PC-3 (cell line): ENCODE measurements around the gene ARNT2. TPM values are rescaled to one million over a fixed set of nuclear protein-coding genes. Genes with fewer than 3 reads are reported as not detected.
A peak's percentile ranks its signal among the peaks of the same experiment; 100 is the strongest.
"Not testable (repeated sequence)": the region's sequence is repeated elsewhere in the genome, so short reads cannot be mapped to it uniquely, and the experiment has no call there.

Source experiments
- ATAC-seq: fragments of 200-7000 bp; cut with Tn5 transposase; 2 replicates; pipeline ENCODE4 v1.9.1; 2020; ENCODE audit warnings: mild to moderate bottlenecking, moderate library complexity
- BruUV-seq: library from RNA; stranded (reverse); fragments of 400-500 nt; replicated peaks from 2 replicates; lab custom pipeline; 2021; lab: Mats Ljungman, UMichigan
- CTCF ChIA-PET: fragments of 300-600 bp; sonication (Branson Sonifier 250); formaldehyde crosslinking; loops from one replicate; lab custom pipeline; 2022; ENCODE audit warnings: antibody characterized with exemption; lab: Charles Lee
- POLR2A ChIA-PET: fragments of 300-600 bp; sonication (Branson Sonifier 250); formaldehyde crosslinking; loops from one replicate; lab custom pipeline; 2022; ENCODE audit warnings: antibody characterized with exemption; ENCODE audit not compliant: unreplicated experiment; lab: Charles Lee
- DNase-seq: peaks from one replicate; pipeline ENCODE4 v3.0.0-alpha.2; 2015
- H2AFZ ChIP-seq: fragments of 300-600 bp; sonication (generic); 2 replicates; pipeline ENCODE4 v1.6.0; 2016; ENCODE audit warnings: antibody characterized with exemption, low read length
- H3F3A ChIP-seq: fragments of 300-600 bp; sonication (generic); one replicate; pipeline ENCODE4 v1.6.0; 2017; ENCODE audit warnings: antibody characterized with exemption, low read length, control low read depth, mild to moderate bottlenecking; ENCODE audit not compliant: unreplicated experiment
- H3K27ac ChIP-seq: fragments of 300-600 bp; sonication (generic); 2 replicates; pipeline ENCODE4 v1.5.1; 2016; ENCODE audit warnings: mild to moderate bottlenecking, low read length
- H3K27me3 ChIP-seq: fragments of 300-600 bp; sonication (generic); 2 replicates; pipeline ENCODE4 v1.6.1; 2016; ENCODE audit warnings: low read length, mixed read lengths
- H3K36me3 ChIP-seq: fragments of 300-600 bp; sonication (generic); 2 replicates; pipeline ENCODE4 v1.6.1; 2016; ENCODE audit warnings: low read depth, mixed run types, low read length, mixed read lengths
- H3K4me1 ChIP-seq: fragments of 300-600 bp; sonication (generic); 2 replicates; pipeline ENCODE4 v1.5.1; 2016; ENCODE audit warnings: low read length; ENCODE audit not compliant: insufficient read depth
- H3K4me2 ChIP-seq: fragments of 300-600 bp; sonication (generic); 2 replicates; pipeline ENCODE4 v1.6.0; 2016; ENCODE audit warnings: low read length
- H3K4me3 ChIP-seq: fragments of 300-600 bp; sonication (generic); 2 replicates; pipeline ENCODE4 v1.5.1; 2016; ENCODE audit warnings: mild to moderate bottlenecking, low read length, mixed read lengths
- H3K79me2 ChIP-seq: fragments of 300-600 bp; sonication (generic); 2 replicates; pipeline ENCODE4 v1.6.1; 2017; ENCODE audit warnings: low read length, mixed read lengths
- H3K9ac ChIP-seq: fragments of 300-600 bp; sonication (generic); 2 replicates; pipeline ENCODE4 v1.6.0; 2016; ENCODE audit warnings: mild to moderate bottlenecking, low read length
- H3K9me2 ChIP-seq: fragments of 300-600 bp; sonication (generic); replicated peaks from 2 replicates; pipeline ENCODE4 v1.6.1; 2016; ENCODE audit warnings: mixed run types, low read length, mixed read lengths
- H3K9me3 ChIP-seq: fragments of 300-600 bp; sonication (generic); 2 replicates; pipeline ENCODE4 v1.6.1; 2016; ENCODE audit warnings: low read length, mixed read lengths
- H4K20me1 ChIP-seq: fragments of 300-600 bp; sonication (generic); 2 replicates; pipeline ENCODE4 v1.6.1; 2016; ENCODE audit warnings: low read length, mixed read lengths
- EZH2 ChIP-seq: fragments of 300-600 bp; sonication (generic); IDR thresholded peaks from one replicate; pipeline ENCODE4 v1.6.1; 2017; ENCODE audit warnings: antibody characterized with exemption, mild to moderate bottlenecking, low read length; ENCODE audit not compliant: unreplicated experiment
- EZH2phosphoT487 ChIP-seq: fragments of 300-600 bp; sonication (generic); IDR thresholded peaks from 2 replicates; pipeline ENCODE4 v1.6.1; 2018; ENCODE audit warnings: mild to moderate bottlenecking, antibody characterized with exemption, low read length, borderline replicate concordance
- intact Hi-C: fragments of 100-400 bp; cut with micrococcal nuclease; formaldehyde crosslinking; loops from 2 replicates; pipeline ENCODE4 v1.9.0; 2023
- total RNA-seq: library from RNA; depleted of rRNA; stranded (reverse); fragments of >200 nt; gene quantifications from 2 replicates; pipeline ENCODE4 v1.2.3, GENCODE V29; 2014
- TF ChIP-seq, protein P1 (sequence below): fragments of 300-600 bp; sonication (generic); conservative IDR thresholded peaks from 2 replicates; pipeline ENCODE4 v1.5.1; 2017; ENCODE audit warnings: antibody characterized with exemption, low read depth, mild to moderate bottlenecking, low read length

ARNT2 gene
- total RNA-seq, 1 experiment from 2014 or later, result 0.11 TPM

DNA sequence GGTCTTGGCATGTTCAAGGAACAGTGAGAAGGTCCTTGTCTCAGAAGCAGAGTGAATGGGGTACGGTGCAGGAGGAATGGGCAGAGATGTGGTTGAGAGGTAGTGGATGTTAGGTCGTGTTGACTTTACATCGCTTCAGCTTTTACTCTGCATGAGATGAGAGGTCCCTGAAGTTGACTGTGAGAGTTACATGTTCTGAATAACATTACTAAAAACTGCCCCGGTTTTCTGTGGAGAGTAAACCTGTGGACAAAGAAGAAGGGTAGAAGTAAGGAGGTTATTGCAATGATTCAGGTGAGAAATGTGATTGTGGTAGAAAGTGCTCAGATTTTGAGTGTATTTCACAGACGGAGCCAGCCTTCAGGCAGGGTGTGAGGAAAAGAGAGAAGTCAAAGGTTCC lies 105.6 kb downstream of the ARNT2 start:
- no peak for ATAC-seq
- Histone ChIP-seq H3K79me2 (no peaks in the 10 kb centered on the region), H3K4me3 (no peak overlapping the region), H3K9me3 (no peaks in the 10 kb centered on the region), H2AFZ (no peak overlapping the region), H4K20me1 (no peaks in the 10 kb centered on the region), H3K36me3 (no peaks in the 10 kb centered on the region), H3K4me1 (no peaks in the 10 kb centered on the region), H3K9me2 (no peaks in the 10 kb centered on the region), H3K4me2 (no peak overlapping the region), H3K9ac (no peak overlapping the region), H3F3A (no peaks in the 10 kb centered on the region), H3K27me3 (no peaks in the 10 kb centered on the region), H3K27ac (no peak overlapping the region)
- intact Hi-C loops, result no loop called here
- DNase-seq, result no peak
- ChIA-PET POLR2A (no interaction called here), CTCF (no interaction called here)
- TF ChIP-seq EZH2 (no peak), EZH2phosphoT487 (no peak)
- TF ChIP-seq, protein P1, sequence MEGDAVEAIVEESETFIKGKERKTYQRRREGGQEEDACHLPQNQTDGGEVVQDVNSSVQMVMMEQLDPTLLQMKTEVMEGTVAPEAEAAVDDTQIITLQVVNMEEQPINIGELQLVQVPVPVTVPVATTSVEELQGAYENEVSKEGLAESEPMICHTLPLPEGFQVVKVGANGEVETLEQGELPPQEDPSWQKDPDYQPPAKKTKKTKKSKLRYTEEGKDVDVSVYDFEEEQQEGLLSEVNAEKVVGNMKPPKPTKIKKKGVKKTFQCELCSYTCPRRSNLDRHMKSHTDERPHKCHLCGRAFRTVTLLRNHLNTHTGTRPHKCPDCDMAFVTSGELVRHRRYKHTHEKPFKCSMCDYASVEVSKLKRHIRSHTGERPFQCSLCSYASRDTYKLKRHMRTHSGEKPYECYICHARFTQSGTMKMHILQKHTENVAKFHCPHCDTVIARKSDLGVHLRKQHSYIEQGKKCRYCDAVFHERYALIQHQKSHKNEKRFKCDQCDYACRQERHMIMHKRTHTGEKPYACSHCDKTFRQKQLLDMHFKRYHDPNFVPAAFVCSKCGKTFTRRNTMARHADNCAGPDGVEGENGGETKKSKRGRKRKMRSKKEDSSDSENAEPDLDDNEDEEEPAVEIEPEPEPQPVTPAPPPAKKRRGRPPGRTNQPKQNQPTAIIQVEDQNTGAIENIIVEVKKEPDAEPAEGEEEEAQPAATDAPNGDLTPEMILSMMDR, result no peak
- no TSS peak for BruUV-seq

DNA sequence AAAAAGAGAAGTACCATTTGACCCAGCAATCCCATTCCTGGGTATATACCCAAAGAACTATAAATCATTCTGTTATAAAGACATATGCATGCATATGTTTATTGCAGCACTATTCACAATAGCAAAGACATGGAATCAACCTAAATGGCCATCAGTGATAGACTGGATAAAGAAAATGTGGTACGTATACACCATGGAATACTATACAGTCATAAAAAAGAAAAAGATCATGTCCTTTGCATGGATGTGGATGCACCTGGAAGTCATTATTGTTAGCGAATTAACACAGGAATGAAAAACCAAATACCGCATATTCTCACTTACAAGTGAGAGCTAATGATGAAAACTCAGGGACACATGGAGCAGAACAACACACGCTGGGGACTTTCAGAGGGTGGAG lies 106.8 kb downstream of the ARNT2 start:
- H3K4me2 ChIP-seq, H4K20me1 ChIP-seq, ATAC-seq, H3F3A ChIP-seq, intact Hi-C loops, BruUV-seq, H3K4me3 ChIP-seq, H3K79me2 ChIP-seq, POLR2A ChIA-PET, H3K27me3 ChIP-seq, H3K9ac ChIP-seq, CTCF ChIA-PET, H2AFZ ChIP-seq, H3K27ac ChIP-seq, H3K4me1 ChIP-seq, H3K9me3 ChIP-seq, H3K36me3 ChIP-seq, H3K9me2 ChIP-seq, DNase-seq: not testable (repeated sequence)

DNA sequence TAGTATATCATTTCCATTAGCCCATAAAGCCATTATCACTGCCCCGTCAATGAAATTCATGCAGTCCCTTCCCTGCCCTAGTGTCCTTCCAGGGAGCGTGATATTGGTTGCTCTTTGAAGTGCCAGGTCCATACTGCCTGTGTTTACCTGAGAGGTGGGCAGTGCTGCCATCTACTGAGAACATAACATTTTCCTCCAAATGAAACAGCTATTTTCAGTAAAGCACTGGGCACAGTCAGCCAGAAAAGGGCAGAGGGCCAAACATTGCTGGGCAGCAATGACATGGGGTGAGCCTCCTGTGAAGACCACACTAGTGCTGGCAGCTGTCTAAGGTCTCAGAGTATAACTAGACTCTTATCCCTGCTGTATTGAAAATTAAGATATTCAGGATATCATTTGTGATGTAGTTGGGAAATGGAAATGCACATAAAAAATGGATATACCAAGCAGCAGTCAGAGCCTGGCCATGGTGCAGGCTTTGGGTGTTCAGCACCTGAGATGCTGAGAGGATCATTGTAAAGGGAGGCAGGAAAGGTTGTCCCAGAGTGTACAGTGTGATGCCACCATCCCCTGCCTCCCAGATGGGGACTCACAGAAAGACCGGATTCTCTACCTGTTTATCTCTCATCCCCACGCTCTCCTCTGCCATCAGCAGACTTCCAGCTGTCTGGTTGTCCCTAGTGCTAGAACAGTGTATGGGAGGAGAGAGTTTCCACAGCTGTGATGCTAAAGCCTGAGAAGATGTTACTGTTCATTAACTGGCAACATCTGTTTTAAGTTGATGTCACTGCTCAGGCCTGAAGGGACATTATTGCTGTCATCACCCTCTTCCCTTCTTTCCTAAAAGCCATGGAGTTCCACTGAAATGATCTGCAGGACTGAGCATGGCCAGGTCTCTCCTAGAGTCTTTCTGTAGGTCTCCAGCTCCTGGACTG lies 108.8 kb downstream of the ARNT2 start:
- Histone ChIP-seq H3K36me3 (no peaks in the 10 kb centered on the region), H3K4me3 (no peak overlapping the region), H3K27ac (no peak overlapping the region), H3K9me2 (no peaks in the 10 kb centered on the region), H3K9ac (no peak overlapping the region), H3K9me3 (no peaks in the 10 kb centered on the region), H3K79me2 (no peaks in the 10 kb centered on the region), H3K27me3 (no peaks in the 10 kb centered on the region), H3K4me2 (no peak overlapping the region), H2AFZ (no peak overlapping the region), H3K4me1 (no peaks in the 10 kb centered on the region), H4K20me1 (no peaks in the 10 kb centered on the region), H3F3A (no peaks in the 10 kb centered on the region)
- BruUV-seq, result no TSS peak
- peak; percentile 50 for DNase-seq
- intact Hi-C loops, result loop anchor here (1.0 to 2.0 kb wide), 2 partner anchors 58 to 94 kb away; no protein-coding TSS in a partner anchor
- TF ChIP-seq, protein P1, result peak; percentile 59
- no peak for TF ChIP-seq EZH2phosphoT487
- no peak for TF ChIP-seq EZH2
- ATAC-seq, result peak; percentile 77
- ChIA-PET POLR2A (no interaction called here), CTCF (interaction anchor here (0.6 kb wide), 2 partner anchors 47 to 272 kb away, joined by 3 read pairs; no protein-coding TSS in a partner anchor)
